Stimulated activated CD4-positive, alpha-beta T cell treated with anti-CD3 and anti-CD28 coated beads, Interleukin-1b, Interleukin-23, amount 100 ng/mL, for 48 hours (primary cell): ENCODE measurements around the gene PTPRN2.
"Not testable (repeated sequence)": the region's sequence is repeated elsewhere in the genome, so short reads cannot be mapped to it uniquely, and the experiment has no call there.

Source experiments
- DNase-seq: peaks from one replicate; pipeline ENCODE4 v3.0.0-alpha.2; 2020

PTPRN2 gene

DNA sequence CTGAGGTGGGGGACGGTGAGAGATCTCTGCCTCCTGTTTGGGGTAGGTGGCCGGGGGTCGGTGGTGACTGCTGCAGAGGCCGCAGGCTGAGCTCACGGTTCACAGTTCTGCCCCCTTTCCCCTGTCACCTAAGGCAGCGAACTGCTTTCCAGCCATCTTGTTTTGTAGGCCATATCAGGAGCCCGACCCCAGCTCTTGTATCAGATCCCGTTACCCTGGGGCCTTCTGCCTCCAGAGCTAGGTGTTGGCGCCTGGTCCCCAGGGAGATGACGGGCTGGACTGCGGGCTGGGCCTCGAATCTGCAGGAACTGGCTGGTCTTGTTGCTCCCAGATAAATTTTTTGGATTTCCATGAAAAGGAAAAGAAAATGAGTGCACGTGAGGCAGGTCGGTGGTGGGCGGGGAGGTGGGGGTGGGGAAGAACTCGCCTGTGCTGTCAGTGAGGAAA, 1067.8 kb downstream of the PTPRN2 start:
- DNase-seq, result no peak

DNA sequence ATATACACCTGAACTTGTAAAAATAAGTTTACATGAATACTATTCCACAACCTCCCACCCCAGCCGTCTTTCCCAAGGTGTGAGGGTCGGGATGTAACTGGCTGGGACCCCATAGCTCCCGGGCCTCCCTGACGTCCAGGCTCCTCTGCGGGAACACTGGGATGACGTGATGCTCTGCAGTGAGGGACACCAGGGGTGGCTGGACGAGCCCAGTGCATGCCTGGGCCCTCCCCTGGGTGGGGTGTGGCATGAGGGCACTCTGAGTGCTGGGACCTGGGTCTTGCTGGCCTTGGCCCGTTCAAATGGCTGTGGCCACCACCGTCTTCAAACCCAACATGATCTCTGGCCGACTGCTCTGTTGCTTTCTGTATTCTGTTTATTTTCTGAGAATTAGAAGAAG, 1068.4 kb downstream of the PTPRN2 start:
- DNase-seq, result no peak

DNA sequence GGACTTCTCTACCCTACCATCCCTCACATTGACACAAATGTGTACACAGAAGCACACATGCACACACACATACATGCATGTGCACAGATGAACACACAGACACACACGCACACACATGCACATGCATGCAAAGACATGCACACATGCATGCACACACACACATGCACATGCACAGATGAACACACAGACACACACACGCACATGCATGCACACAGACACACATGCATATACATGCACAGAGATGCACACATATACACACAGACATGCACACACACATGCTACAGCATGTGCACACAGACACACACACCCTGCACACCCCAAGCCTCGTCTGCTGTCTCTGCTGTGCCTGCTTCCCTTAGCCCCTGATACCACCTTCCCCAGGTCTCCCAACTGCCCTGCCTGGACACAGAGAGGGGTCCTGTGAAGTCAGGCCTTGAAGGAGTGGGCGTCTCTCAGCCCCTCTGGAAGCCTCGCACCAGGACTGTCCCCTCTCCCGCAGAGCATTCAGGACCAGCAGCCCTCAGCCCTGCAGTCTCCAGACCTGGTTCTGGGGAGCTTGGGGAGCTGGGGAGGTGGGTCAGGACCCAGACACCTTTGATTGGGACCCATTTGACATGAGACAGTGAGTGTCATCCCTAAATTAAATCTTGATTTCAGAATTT, 1069.0 kb downstream of the PTPRN2 start:
- DNase-seq, result no peak

DNA sequence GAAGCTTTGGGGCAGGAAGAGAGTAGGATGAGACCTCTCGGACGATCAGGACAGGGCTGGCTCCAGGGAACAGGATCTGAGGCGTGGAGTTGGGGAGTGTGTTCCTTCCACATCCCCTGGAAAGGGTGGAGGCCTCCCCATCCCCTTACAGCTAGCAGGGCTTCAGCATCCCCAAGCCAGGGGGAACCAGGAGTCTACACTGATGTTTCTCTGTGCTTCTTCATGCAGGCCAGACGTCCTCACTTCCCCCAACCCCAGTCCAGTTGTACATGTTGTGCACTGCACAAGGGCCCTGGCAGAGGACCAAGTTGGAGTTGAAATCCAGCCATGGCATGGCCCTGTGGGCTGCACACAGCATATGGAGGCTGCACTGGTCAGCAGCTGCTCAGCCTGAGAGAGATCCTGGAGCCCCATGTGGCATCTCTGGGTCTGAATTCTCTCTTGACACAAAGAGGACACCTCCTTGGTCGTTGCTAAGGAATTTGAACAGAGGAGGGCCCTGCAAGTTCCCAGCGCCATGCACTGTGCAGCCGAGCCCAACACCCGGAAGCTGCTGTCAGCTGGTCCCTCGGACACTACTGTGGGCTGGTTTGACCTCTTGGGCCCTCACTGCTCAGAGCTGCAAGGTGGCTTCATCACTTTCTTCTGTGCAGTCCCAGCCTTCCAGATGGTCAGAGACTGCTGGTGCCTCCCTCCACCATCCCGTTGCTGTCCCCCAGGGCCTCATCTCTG, 1069.7 kb downstream of the PTPRN2 start:
- DNase-seq, result no peak

DNA sequence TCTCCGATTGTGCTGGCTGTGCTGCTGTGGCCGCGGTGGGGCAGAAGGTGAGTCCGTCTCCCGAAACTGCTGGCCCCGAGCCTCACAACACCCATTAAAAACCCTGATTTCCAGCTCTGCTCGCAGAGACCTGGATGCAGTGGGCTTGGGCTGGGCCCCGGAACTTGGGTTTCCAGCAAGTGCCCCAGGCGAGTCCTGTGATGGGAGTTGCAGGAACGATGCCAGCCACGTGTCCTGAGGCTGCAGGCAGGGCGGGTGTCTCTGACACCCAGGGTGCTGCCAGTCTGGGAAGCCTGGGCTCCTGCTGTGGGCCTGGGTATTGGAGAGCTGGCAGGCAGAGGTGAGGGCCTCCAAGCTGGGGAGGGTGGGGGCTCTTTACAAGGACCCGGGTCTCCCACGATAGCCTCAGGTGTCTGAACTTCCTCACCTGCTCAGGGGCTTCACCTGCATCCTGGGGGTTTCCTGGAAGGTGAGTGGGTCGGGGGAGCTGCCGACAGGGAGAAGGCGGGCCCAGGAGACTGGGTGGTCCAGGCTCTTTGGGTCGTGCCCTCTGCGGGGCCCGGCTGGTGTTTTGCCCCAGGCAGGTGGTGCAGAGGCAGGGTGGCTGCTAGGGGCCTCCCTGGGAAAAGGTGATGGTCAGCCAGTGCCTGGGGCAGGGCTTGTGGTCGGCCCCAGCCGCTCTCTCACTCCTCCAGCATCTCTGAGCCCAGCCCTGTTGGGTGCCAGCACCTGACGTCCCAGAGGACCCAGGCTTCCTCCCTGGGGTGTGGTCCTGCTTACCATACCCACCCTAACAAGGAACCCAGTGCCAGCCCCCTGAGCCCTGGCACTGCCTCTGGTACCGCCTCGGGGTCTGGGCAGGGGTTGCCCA, 1070.5 kb downstream of the PTPRN2 start:
- no peak for DNase-seq

DNA sequence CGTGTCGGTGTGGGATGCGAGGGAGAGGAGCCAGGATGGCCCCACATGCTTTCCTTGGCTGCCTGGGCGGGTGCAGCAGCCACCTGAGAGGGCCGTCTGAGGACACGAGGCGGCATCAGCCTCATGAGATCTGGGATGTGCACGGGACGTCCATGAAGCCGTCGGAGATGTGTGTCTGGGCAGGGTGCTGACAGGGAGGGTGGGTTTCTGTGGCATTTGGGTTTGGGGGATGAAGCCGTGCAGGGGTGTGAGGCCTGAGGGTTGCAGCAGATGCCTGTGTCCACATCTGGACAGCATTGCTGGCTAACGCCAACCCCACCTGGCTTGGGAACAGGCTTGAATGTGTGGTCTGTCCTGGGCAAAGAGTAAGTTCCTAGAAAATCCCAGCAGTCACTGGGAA, 1071.3 kb downstream of the PTPRN2 start:
- no peak for DNase-seq

DNA sequence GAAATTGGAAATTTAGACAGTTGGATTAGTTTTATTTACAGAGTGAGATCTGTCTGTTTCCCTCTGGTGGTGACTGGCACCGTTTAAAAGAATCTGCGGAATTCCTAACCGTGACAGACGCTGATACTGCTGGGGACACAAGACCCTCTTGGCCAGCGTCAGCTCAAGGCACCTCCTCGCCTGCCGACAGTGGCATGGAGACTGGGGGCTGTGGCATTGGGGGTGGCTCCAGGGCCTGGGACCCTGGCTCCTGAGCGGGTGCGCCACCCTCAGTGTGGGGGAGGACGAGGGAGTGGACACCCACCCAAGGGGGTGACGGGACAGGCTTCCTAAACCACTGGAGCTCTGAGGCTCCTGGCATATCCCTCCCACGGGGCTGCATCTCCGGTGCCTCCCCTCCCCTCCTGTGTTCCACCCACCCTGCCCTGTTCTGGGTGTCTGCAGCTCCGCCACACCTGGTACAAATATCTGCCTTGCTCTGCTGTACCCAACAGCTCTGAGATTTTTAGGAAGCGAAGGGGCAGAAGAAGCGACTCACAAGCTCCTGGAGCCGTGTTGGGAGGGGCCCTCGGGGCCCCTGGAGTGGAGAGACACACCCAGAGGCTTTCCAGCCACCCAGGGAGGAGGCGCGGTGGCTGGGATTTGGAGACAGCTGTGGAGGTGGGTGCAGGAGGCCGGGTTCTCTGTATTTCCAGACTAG, 1072.1 kb downstream of the PTPRN2 start:
- DNase-seq, result no peak

DNA sequence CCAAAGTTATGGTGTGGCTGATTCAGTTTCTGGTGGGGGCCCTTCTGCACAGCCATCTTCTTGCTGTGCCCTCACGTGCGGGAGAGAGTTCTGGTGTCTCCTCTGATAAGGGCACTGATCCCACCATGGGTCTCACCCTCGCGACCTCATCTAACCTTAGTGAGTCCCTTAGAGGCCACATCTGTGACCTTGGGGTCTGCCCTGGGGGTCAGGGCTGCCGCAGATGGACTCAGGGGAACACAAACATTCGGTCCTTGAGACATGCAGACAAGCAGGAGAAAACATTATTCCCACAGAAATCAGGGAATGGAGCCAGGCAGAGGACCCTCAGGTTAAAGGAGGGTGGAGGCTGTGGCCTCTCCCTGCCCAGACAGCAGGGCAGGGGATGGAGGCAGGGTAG, 1072.9 kb downstream of the PTPRN2 start:
- no peak for DNase-seq

DNA sequence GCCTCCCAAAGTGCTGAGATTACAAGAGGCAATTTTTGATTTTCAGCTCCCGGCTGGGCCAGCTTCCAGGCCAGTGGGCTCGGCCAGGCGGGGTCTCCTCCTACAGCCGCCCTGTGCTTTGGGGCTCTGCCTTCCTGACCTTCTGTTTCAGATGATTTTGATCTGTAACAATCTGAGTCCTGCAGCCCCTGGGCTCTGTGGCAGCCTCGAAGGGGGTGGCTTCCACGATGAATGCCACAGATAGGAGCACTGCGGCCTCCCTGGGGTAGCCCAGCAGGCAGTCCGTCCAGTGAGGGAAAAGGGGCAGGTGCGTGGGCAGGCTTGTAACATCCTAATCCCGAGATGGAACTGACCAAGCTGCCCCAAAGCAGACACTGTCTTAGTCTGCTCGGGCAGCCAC, 1073.3 kb downstream of the PTPRN2 start:
- no peak for DNase-seq

DNA sequence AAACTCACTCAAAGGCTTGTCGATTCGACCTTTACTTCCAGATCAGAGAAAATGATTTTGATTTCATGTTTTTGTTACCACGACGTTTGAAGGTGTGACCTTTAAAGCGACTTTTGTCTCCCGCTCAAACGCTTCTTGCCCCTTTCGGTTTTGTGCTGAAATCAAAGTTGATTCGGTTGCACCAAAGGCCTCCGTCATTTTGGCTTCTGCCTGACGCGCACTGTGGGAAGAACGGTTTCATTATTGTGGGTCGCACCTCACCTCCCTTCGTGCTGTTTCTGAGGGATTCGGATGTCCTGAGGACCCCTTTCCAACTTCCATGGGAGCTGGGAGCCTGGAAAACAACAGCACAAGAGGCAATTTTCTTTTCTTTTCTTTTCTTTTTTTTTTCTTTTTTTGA, 1073.9 kb downstream of the PTPRN2 start:
- no peak for DNase-seq

DNA sequence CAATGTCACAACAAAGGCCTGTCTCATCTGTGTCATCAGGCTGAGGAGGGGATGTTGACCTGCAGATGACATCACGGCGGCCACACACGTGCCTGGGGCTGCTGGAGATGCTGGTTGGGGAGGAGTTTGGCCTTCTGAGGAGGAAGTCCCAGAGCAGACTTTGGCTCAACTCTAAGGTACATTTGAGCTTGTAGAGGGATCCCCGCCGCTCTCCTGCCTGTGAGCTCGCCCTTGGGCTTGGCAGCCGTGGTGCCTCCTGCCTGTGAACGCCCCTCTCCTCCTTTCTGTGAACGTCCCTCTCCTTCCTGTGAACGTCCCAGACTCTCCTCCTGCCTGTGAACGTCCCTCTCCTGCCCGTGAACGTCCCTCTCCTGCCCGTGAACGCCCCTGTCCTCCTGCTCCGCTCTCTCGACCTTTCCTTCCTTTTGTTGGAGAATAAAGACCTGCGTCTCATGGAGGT, 1074.4 kb downstream of the PTPRN2 start:
- DNase-seq, result no peak

DNA sequence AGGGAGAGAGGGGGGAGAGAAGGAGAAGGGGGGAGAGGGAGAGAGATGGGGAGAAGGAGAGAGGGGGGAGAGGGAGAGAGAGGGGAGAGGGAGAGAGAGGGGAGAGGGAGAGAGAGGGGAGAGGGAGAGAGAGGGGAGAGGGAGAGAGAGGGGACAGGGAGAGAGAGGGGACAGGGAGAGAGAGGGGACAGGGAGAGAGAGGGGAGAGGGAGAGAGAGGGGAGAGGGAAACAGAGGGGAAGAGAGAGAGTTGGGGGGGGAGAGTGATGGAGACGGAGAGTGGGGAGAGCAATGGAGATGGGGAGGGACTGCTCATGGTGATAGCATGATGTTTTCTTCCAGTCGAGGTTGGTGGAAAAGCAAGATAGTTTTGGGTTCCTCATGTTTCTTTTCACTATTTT, 1078.4 kb downstream of the PTPRN2 start:
- no peak for DNase-seq

DNA sequence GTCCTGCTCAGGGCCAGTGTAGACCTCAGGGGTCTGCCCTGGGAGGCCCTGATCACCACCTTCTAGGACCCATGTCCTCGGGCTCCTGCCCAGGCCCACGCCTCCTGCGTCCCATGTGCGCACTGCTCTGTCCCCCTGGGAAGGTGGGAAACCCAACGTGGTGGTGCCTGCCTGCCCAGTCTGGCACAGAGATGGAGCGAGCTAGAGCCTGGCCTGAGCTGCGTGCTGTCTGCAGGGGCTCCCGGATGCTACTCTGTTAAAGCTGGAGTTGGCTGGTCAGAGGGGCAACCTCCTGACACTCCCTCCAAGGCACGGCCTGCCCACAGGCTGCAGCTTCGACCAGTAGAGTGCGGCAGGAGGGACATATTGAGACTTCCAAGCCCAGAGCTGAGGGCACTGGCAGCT, 1079.1 kb downstream of the PTPRN2 start:
- no peak for DNase-seq

DNA sequence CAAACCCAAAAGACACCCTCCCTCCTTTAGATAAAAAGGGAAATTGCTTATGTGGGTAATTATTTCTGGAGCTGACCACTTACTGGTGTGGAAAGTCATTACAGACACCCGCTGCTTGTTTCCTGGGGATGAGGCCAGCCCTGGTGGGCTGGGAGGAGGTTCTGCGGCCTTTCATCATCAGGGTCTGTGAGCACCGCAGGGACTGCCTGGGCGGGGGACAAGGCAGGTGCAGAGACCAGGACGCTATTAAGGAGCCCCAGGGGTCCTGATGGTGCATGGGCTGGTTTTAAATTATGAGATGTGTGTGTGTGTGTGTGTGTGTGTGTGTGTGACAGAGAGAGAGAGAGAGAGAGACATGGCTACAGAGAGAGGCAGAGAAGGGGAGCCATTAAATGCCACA, 1079.6 kb downstream of the PTPRN2 start:
- no peak for DNase-seq

DNA sequence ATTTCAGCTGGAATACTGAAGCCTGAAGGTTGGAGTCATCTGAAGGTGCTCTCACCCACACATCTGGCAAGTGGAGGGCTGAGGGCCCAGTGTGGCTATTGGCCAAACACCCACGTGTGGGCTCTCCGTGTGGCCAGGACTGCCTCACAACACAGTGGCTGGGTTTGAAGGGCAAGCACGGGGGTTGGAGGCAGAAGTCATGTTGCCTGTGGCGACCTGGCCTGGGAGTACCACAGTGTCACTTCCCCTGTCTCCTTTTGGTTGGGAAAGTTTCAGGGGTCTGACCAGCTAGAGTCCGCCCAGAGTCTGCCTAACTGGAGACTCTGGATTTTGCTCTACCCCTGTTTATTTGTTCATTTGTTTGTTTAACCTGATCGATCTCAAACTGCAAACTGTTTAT, 1081.4 kb downstream of the PTPRN2 start:
- no peak for DNase-seq

DNA sequence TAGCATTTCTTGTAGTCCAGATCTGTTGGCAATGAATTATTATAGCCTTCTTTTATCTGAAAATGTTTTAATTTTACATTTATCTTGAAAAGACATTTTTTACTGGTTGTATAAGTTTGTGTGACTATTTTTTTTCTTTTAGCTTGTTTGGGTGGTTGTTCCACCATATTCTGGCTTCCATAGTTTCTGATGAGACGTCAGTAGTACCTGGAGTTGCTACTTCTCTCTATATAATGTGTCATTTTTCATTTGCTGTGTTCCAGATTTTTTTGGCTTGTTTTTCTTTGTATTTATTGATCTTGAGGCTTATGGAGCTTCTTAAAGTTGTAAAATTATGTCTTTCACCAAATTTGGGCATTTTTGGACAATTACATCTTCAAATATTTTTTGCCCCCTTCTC, 1082.0 kb downstream of the PTPRN2 start:
- no peak for DNase-seq

DNA sequence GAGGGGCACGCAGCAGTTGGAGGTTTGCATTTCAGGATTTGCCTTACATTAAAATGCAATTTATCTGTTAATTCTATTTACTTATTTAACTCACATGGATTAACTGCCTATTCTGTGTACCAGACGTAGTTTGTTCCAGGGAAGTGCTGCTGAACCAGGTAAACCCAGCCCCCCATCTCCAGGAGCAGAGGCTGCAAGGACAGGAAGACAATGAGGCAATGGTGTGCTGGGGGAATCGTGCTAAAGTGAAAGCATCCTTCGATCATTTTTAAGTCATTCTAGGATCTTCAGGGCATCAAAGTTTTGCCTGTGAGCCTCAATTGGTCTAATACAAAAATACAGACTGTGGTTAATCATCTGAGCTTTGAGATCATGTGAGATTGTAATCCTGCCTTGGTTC, 1084.4 kb downstream of the PTPRN2 start:
- no peak for DNase-seq

DNA sequence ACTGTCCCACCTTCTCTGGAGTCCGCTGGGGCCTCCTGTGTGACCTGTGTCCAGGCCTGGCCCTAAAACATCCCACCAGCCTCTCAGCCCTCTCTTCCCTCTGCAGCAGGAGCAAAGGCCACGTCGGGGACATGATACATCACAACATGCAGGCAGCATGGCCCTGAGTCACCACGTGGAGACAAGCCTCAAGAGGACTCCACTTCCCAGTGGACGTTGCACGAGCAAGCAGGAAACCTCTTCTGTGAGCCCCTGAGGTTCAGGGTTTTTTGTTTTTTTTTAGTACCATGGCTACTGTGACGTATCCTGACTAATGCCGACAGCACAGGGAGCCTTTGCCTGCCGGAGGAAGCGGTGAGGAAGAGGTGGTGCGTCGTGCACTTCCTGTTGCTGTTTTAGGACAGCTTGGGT, 1084.9 kb downstream of the PTPRN2 start:
- DNase-seq, result peak; percentile 71

DNA sequence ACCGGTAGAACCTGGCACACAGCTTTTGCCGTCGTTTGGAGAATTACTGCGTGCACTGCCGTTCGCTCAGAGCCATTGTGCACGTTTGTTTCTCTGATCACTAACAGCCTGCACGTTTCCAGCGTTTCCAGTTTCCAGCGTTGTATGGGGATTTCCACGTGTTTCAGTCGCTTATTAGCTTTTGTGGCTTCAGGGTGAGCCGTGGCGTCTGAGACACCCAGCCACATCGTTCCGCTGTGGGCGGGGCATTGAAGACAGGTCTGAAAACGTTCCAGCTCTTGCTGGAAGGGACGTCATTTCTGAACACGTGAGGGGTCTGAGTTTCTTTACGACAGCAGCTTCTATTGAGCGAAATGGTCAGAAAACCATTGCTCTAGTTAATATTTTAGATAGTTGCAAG, 1086.0 kb downstream of the PTPRN2 start:
- peak; percentile 26 for DNase-seq

DNA sequence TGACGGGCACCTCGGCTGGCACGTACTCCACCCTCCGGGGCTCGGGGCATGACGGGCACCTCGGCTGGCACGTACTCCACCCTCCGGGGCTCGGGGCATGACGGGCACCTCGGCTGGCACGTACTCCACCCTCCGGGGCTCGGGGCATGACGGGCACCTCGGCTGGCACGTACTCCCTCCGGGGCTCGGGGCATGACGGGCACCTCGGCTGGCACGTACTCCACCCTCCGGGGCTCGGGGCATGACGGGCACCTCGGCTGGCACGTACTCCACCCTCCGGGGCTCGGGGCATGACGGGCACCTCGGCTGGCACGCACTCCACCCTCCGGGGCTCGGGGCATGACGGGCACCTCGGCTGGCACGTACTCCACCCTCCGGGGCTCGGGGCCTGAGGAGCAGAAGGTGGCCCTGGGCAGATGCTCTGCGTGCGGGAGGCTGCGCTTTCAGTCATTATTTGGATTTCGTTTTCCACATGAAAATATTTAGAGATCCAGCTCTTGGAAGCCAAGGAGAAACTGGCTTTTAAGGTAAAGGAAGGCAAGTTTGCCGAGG, 1086.6 kb downstream of the PTPRN2 start:
- DNase-seq, result not testable (repeated sequence)

DNA sequence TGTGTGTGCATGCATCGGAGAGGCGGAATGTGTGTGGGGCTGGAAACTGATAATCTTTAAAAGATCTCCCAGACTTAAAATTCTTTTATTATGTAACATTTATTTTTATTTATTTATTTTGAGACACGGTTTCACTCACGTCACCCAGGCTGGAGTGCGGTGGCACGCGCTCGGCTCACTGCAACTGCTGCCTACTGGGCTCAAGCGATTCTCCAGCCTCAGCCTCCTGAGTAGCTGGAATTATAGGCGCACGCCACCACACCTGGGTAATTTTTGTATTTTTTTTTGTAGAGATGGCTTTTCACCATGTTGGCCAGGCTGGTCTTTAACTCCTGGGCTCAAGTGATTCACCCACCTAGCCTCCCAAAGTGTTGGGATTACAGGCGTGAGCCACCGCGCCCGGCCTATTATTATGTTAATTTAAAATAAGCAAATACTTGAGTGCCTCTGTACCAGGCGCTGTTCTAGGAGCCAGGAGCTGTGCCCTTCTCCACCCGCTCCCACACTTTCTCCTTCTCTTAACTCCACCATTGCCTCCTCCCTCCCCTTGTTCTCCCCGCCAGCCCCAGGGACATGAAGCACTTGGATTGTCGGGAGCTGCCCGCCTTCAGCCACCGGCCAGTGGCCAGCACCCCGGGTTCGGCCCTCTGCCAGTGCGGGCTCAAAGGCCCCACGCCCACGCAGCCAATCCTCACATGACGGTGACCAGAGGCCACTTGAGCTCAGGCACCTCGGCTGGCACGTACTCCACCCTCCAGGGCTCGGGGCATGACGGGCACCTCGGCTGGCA, 1087.3 kb downstream of the PTPRN2 start:
- DNase-seq, result no peak

DNA sequence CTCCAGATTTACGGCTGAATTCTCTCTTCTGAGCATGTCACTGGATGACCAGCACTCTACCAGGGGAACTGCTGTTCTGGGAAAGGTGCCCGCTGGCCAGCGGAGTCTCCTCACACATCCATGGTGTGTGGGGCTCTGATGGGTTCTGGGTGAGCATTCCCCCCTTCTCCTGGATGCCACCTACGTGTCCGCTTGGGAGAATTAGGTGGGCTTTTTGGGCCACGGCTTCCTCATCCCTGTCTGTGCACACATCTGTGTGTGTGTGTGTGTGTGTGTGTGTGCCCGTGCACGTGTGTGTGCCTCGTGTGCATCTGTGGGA, 1087.8 kb downstream of the PTPRN2 start:
- DNase-seq, result no peak
